ENCODE data around the gene ARMC8. TPM values are rescaled to one million over a fixed set of nuclear protein-coding genes. Genes with fewer than 3 reads are reported as not detected.

Gene ARMC8
- total and polyA plus RNA-seq, 4 donors = 8.4 to 53.6 (median 22.8) TPM

DNA sequence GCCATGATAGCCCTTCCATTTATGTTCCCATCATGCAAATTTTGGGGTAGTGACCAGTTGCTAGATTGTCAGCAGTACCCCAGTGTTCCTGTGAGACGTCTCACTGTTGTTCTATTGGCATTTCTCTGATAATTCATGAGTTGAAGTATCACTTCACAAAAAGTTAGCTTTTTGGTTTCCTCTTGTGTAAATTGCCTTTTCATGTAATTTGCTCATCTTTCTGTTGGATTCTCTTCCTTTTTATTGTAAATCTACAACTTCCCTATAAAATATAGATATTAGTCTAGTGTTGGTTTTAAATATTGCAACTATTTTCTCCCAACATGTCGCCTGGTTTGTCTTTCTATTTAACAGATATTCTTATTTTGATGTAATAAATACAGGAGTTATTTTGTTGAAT, 47.4 kb upstream of the ARMC8 start:
- H3K36me3 ChIP-seq (ENCODE audit: control insufficient read depth in 4 of 4, insufficient read depth in 3 of 4, low read depth in 1 of 4, low read length in 3 of 4) = no peaks in the 10 kb centered on the region
- no peaks in the 10 kb centered on the region for H3K9me3 ChIP-seq (ENCODE audit: control insufficient read depth in 4 of 4, low read length in 3 of 4)
- H3K27me3 ChIP-seq (ENCODE audit: control insufficient read depth in 4 of 4, insufficient read depth in 4 of 4, low read length in 3 of 4) = no peaks in the 10 kb centered on the region
- WGBS = 88% methylated on average over 2 of the region's 2 CpGs
- no peaks in the 10 kb centered on the region for H3K4me1 ChIP-seq (ENCODE audit: control insufficient read depth in 4 of 4, insufficient read depth in 4 of 4, low read length in 3 of 4)
- no peak for TF ChIP-seq ZBTB33 (IDR thresholded peaks at IDR 0.05)
- TF ChIP-seq RAD21 (IDR thresholded peaks at IDR 0.05) = no peak
- no peak for TF ChIP-seq HNF4G (IDR thresholded peaks at IDR 0.05)
- TF ChIP-seq CTCF (IDR thresholded peaks at IDR 0.05; ENCODE audit: low read depth, low read length, missing input control) = no peak
- no peak for TF ChIP-seq RXRA (IDR thresholded peaks at IDR 0.05)
- no peak for TF ChIP-seq ATF3 (IDR thresholded peaks at IDR 0.05)
- TF ChIP-seq GABPA (IDR thresholded peaks at IDR 0.05 in 1 of 2, conservative IDR thresholded peaks at IDR 0.05 in 1 of 2) = no peak
- TF ChIP-seq EGR1 (IDR thresholded peaks at IDR 0.05; ENCODE audit: low read depth in 2 of 2) = no peak
- no peak for TF ChIP-seq YY1 (IDR thresholded peaks at IDR 0.05)
- TF ChIP-seq SP1 (IDR thresholded peaks at IDR 0.05) = no peak
- TF ChIP-seq FOXA1 (IDR thresholded peaks at IDR 0.05) = no peak
- TF ChIP-seq HNF4A (conservative IDR thresholded peaks at IDR 0.05) = no peak
- no peak for TF ChIP-seq JUND (IDR thresholded peaks at IDR 0.05)
- TF ChIP-seq, protein P1, sequence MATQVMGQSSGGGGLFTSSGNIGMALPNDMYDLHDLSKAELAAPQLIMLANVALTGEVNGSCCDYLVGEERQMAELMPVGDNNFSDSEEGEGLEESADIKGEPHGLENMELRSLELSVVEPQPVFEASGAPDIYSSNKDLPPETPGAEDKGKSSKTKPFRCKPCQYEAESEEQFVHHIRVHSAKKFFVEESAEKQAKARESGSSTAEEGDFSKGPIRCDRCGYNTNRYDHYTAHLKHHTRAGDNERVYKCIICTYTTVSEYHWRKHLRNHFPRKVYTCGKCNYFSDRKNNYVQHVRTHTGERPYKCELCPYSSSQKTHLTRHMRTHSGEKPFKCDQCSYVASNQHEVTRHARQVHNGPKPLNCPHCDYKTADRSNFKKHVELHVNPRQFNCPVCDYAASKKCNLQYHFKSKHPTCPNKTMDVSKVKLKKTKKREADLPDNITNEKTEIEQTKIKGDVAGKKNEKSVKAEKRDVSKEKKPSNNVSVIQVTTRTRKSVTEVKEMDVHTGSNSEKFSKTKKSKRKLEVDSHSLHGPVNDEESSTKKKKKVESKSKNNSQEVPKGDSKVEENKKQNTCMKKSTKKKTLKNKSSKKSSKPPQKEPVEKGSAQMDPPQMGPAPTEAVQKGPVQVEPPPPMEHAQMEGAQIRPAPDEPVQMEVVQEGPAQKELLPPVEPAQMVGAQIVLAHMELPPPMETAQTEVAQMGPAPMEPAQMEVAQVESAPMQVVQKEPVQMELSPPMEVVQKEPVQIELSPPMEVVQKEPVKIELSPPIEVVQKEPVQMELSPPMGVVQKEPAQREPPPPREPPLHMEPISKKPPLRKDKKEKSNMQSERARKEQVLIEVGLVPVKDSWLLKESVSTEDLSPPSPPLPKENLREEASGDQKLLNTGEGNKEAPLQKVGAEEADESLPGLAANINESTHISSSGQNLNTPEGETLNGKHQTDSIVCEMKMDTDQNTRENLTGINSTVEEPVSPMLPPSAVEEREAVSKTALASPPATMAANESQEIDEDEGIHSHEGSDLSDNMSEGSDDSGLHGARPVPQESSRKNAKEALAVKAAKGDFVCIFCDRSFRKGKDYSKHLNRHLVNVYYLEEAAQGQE (IDR thresholded peaks at IDR 0.05) = no peak
- no peak for TF ChIP-seq FOXA2 (IDR thresholded peaks at IDR 0.05)
- H3K27ac ChIP-seq (ENCODE audit: low read depth in 1 of 2, low read length in 2 of 2) = no peak overlapping the region
- no peak for DNase-seq (ENCODE audit: low spot score)
- H3K9ac ChIP-seq (ENCODE audit: low read depth in 1 of 2, low read length in 2 of 2) = no peak overlapping the region
- no peak overlapping the region for H3K4me3 ChIP-seq (ENCODE audit: low read depth in 1 of 3, low read length in 3 of 3)

- DNase-seq (ENCODE audit: low spot score) = no peak
- Histone ChIP-seq H3K9me3 (ENCODE audit: control insufficient read depth in 4 of 4, low read length in 3 of 4) (no peaks in the 10 kb centered on the region), H3K9ac (ENCODE audit: low read depth in 1 of 2, low read length in 2 of 2) (no peak overlapping the region), H3K27ac (ENCODE audit: low read depth in 1 of 2, low read length in 2 of 2) (no peak overlapping the region), H3K27me3 (ENCODE audit: control insufficient read depth in 4 of 4, insufficient read depth in 4 of 4, low read length in 3 of 4) (no peaks in the 10 kb centered on the region), H3K36me3 (ENCODE audit: control insufficient read depth in 4 of 4, insufficient read depth in 3 of 4, low read depth in 1 of 4, low read length in 3 of 4) (no peaks in the 10 kb centered on the region), H3K4me3 (ENCODE audit: low read depth in 1 of 3, low read length in 3 of 3) (no peak overlapping the region), H3K4me1 (ENCODE audit: control insufficient read depth in 4 of 4, insufficient read depth in 4 of 4, low read length in 3 of 4) (no peaks in the 10 kb centered on the region)
- TF ChIP-seq RXRA (IDR thresholded peaks at IDR 0.05) (no peak), EGR1 (IDR thresholded peaks at IDR 0.05; ENCODE audit: low read depth in 2 of 2) (no peak), CTCF (IDR thresholded peaks at IDR 0.05; ENCODE audit: low read depth, low read length, missing input control) (no peak), HNF4A (conservative IDR thresholded peaks at IDR 0.05) (no peak), YY1 (IDR thresholded peaks at IDR 0.05) (no peak), GABPA (IDR thresholded peaks at IDR 0.05 in 1 of 2, conservative IDR thresholded peaks at IDR 0.05 in 1 of 2) (no peak), FOXA1 (IDR thresholded peaks at IDR 0.05) (no peak)
- TF ChIP-seq, protein P1 (IDR thresholded peaks at IDR 0.05) = no peak
These were observed 46.2 kb upstream of the ARMC8 start for GRCh38 chr3:138140940-138141339.

Measured in liver (tissue), 9 donors.